HG03175 (cell line): ENCODE measurements around the gene SERPINB10.
"Not testable (repeated sequence)": the region's sequence is repeated elsewhere in the genome, so short reads cannot be mapped to it uniquely, and the experiment has no call there.

Experiments used
- ATAC-seq: cut with Tn5 transposase; IDR thresholded peaks from one replicate; pipeline ENCODE4 v1.9.1; 2021; ENCODE audit warnings: mild to moderate bottlenecking, moderate library complexity; ENCODE audit not compliant: unreplicated experiment

Gene SERPINB10

DNA sequence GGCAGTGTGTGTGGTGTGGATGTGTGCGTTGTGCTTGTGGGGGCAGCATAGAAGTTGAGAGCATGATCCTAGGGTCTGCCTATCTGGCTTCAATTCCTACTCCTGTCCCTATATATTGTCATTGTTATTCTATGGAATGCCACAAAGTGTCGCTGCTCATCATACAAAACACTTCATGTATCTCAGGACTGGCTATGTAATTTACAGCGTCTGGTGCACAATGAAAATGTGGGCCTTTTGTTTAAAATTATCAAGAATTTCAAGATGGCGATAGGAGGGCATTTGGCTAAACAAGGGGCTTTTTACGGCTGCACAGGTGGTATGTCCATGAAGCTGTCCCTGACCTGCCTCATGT, 16.8 kb upstream of the SERPINB10 start:
- ATAC-seq, result peak; percentile 83

- ATAC-seq, result no peak
Measured at GRCh38 chr18:63892566-63892965, 15.2 kb upstream of the SERPINB10 start.

- no peak for ATAC-seq
Measured at GRCh38 chr18:63894106-63894772, 13.5 kb upstream of the SERPINB10 start.

DNA sequence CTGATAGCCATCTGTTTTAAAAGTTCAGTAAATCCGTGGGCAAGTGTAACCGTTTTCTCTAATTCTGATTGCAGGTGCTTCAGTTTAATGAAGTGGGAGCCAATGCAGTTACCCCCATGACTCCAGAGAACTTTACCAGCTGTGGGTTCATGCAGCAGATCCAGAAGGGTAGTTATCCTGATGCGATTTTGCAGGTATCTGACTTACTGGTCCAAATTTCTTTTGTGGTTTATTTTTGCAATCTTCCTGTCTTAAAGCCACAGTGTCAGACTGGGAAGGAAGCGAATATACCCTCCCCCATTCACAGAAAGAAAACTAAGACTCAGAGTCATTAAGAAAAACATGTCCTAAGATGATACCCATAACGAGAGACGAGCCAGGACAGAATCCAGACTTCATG, 12.6 kb upstream of the SERPINB10 start:
- no peak for ATAC-seq

GRCh38 chr18:63897072-63897471, 10.7 kb upstream of the SERPINB10 start:
- no peak for ATAC-seq

DNA sequence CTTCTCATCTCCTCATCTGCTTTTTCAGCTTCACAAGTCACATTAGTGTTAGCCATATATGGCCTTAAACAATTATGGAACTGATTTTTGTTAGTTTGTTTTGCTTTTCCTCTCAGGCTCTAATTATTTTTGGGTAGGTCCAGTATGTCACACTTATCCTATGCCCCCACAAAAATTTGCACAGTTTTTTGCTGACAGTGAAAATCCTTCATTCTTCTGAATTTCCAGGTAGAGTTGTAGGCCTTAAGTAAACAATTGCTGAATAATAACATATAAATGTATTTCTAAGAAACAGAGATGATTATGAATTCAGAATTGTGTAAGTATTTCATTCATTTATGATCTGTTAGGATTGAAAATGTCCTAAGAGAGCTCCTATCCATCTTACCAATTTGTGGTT, 8.6 kb upstream of the SERPINB10 start:
- ATAC-seq, result no peak

DNA sequence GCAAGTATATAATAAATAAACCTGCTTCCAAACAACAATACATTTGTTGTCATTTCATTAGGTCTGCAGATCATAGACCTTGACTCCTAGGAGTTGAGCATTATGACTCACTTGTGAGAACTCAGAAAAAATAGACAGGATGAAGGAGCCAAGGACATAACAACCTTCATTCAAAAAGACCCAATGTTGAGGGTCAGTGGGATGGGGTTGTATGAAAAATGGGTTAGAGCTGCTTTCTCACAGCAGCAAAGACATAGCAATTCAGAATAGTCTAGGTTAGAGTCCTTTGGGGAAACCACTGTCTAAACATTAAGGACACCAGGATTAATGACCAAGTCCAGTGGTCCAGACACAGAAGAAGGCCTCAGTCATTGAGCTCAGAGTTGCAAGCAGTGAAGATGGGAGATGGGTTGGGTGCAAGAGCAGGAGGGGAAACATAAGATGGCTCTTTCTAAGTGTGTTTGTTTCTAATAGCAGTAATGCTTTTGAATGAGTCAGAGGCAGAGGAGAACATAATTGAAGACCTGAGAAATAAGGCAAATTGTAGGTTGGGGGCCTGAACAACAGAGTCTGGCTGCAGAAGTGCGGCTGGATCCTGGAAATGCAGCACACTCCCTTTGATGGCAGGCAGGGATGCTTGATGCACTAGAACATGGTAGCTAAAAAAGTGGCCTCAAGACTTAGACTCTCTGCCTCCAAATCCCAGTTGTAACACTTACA, 3.7 kb upstream of the SERPINB10 start:
- no peak for ATAC-seq

- no peak for ATAC-seq
Measured at GRCh38 chr18:63904694-63905093, 3.1 kb upstream of the SERPINB10 start.

DNA sequence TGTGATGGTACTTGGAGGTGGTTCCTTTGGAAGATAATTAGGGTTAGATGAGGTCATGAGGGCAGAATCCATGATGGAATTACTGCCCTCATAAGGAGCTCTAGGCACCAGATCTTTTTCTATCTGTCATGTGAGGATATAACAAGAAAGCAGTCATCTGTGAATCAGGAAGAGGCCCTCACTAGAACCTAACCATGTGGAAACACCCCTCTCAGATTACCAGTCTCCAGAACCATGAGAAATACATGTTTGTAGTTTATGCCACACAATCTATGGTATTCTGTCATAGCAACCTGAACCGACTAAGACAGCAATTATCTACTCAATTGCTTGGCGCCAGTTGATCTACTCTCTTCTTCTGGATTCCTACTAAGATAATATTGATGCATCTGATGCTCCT, 2.4 kb upstream of the SERPINB10 start:
- no peak for ATAC-seq

DNA sequence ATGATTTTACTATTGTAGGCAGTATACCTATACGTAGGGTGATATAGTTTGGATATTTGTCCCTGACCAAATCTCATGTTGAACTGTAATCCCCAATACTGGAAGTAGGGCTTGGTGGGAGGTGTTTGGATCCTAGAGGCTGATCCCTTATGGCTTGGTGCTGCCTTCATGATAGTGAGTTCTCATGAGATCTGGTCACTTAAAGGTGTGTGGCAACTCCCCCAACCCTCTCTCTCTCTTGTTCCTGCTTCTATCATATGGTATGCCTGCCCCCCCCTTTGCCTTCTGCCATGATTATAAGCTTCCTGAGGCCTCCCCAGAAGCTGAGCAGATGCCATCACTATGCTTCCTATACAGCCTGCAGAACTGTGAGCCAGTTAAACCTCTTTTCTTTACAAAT, 1.7 kb upstream of the SERPINB10 start:
- no peak for ATAC-seq

- no peak for ATAC-seq
Measured at GRCh38 chr18:63908858-63909257, 1.1 kb downstream of the SERPINB10 start.

DNA sequence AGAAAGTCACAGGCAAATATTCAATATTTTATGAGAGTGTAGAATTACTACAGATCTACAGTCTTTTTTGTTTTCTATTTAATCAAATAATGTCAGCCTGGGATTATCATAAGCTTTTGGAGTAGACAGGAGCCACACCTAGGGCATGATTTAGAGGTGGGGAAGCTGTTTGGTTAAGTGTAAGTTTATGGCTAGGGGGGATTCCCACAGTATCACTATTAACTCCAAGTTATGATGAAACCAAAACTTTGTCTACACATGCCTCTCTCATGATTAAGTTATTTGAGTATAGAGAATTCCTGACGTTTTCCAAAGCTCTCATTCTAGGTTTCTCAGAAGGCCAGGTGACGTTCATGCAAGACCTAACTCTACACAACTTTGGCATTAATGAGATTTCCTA, 2.1 kb downstream of the SERPINB10 start:
- peak; percentile 67 for ATAC-seq

GRCh38 chr18:63917817-63918216, 10.1 kb downstream of the SERPINB10 start:
- ATAC-seq, result no peak

GRCh38 chr18:63922049-63922448, 14.3 kb downstream of the SERPINB10 start:
- ATAC-seq, result no peak

DNA sequence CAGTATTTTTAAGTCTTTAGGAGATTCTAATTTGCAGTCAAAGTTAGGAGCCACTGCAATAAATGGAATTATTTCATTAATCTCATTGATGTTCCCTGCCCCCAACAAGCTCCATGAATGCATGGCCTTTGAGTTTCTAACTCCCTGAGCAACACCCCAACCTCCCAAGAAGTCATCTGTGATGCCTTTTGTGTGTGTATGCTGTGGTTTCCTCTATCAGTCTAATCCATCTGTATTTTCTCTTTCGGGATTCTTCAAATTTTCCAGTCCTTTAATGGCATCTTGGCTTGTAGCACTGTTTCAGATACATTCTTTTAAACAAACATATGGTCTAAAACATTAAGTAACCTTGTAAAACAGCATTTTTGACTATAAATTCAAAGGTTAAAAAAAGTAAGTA, 16.8 kb downstream of the SERPINB10 start:
- ATAC-seq, result no peak

DNA sequence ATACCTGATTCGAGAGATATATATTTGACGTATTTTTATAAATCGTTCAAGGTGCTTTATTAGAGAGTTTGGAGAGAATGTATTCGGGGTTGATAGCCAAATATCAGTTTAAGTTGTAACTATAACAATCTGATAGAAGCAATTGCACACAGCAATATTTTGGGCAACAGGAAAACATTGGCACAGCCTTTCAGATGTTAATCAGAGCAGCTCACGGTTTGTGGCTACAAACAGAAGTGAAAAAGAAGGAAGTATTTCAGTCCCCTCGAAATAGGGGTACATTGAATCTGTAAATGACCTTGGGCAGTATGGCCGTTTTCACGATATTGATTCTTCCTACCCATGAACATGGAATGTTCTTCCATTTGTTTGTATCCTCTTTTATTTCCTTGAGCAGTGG, 20.6 kb downstream of the SERPINB10 start:
- no peak for ATAC-seq

GRCh38 chr18:63929369-63929768, 21.6 kb downstream of the SERPINB10 start:
- not testable (repeated sequence) for ATAC-seq

DNA sequence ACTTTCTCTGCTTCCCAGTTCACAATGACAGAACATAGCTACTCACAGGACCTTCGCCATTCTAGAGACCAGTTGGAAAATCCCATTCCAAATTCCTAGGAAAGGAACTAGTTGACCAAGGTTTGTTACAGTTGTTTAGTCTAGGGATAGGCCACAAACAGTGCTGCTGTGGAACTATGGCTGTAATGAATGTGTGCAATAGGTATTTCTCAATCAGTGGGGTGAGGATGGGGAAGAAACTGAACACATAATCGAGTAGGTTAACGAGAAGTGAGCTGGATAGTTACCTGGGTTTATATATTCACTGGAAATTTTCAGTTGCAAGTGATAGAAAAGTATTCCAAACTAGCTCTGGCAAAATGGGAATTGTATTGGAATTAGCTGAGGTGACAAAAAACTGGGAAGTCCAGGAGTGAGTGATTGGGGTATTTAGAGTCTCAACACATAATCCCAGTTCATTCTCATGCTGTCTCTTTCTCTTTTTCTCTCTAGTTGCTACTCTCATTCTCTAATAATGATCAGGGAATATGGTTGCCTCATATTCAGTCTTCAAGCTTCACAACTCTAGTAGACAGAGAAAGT, 23.1 kb downstream of the SERPINB10 start:
- ATAC-seq, result no peak

DNA sequence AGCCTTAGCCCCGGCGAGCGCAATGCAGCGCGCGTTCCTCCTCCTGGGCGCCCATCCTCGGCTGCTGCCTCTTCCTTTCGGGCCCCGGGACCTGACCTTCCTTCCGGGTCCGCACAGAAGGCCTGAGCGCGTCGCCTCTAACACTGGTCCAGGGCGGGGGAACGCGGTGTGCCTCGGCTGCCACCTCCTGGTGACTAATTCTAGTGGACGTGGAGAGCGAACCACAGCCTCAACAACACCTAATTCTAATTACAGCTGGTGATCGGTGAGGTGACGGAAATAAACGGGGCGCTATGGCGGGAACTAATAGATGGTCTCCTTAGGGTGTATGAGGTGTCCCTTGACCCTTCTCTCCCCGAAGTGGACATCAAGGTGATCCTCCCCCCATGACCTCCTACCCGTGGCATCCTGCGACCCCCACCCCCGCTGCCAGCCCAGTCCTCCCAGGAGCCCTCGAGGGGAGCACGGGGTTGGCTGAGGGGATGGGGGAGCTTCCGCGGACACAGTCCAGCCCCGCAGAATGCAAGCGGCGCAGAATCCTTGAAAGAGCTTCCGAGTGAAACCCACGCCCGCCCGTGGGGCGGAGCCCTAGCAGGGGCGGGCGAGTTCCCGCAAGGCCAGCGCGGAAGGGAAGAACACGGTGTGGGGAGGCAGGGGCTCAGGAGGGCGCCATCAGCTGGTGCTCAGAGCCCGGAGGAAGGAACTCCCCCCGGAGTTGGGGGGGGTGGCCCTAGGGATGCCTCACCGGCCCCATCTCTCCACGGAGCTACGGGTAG, 28.6 kb downstream of the SERPINB10 start:
- ATAC-seq, result peak; percentile 99

DNA sequence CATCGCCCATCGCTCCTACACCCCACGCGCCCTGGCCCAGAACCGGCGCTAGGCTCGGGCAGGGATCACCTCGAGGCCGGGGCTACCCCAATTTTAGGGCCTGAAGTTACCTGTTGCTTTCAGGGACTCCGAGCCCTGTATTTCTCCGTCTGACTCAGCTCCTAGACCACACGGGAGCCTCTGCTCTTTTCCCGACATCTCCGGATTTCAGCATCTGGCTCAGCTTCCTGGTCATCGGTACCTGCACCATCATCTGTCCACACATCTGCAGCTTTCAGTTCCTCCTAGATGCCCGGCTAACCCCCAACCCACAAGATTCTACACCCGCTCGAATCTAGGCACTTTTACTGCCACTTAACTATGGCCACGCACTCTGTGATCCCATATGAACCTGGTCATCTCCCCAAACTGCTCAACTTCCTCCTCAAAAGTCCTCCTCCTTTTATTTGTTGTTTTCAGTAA, 29.2 kb downstream of the SERPINB10 start:
- peak; percentile 10 for ATAC-seq

DNA sequence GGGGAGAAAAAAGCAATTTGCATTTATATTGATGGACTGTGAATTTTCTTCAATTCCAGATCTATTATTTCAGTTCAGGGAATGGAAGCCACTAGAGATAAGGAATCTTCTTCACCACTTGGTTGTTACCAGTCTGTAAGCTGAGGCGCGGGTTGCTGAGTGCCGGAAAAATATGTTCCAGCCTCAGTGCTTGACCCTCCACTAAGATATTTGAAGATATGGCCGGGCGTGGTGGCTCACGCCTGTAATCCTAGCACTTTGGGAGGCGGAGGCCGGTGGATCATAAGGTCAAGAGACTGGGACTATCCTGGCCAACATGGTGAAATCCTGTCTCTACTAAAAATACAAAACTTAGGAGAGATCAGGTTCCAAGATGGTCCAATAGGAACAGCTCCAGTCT, 32.2 kb downstream of the SERPINB10 start:
- ATAC-seq, result no peak
